Stimulated activated CD4-positive, alpha-beta T cell treated with anti-CD3 and anti-CD28 coated beads, Interleukin-4, amount 100 ng/mL, for 4 hours (primary cell): ENCODE results near the gene NIM1K.
"Not testable (repeated sequence)": the region's sequence is repeated elsewhere in the genome, so short reads cannot be mapped to it uniquely, and the experiment has no call there.

ENCODE experiments used
- DNase-seq, 2 experiments: peaks; one replicate each; pipeline ENCODE4 v3.0.0-alpha.2; 2020

NIM1K gene

GRCh38 chr5:43231977-43232376 is 40.0 kb downstream of the NIM1K start:
- DNase-seq: no peak

- no peak for DNase-seq
These were observed 41.2 kb downstream of the NIM1K start for GRCh38 chr5:43232943-43233833.

- no peak for DNase-seq
These were observed 41.9 kb downstream of the NIM1K start for GRCh38 chr5:43233946-43234345.

GRCh38 chr5:43236653-43237355 is 44.8 kb downstream of the NIM1K start:
- DNase-seq: no peak

- no peak for DNase-seq
These were observed 50.2 kb downstream of the NIM1K start for GRCh38 chr5:43242196-43242595.

- no peak for DNase-seq
These were observed 51.2 kb downstream of the NIM1K start for GRCh38 chr5:43243270-43243669.

GRCh38 chr5:43244823-43245565 is 53.0 kb downstream of the NIM1K start:
- DNase-seq: no peak

- no peak for DNase-seq
These were observed 53.8 kb downstream of the NIM1K start for GRCh38 chr5:43245724-43246385.

- no peak for DNase-seq
These were observed 59.7 kb downstream of the NIM1K start for GRCh38 chr5:43251754-43252153.

GRCh38 chr5:43255704-43256103 is 63.7 kb downstream of the NIM1K start:
- DNase-seq: no peak

GRCh38 chr5:43256261-43256966 is 64.4 kb downstream of the NIM1K start:
- DNase-seq: no peak

GRCh38 chr5:43258116-43258515 is 66.1 kb downstream of the NIM1K start:
- no peak for DNase-seq

- DNase-seq: not testable (repeated sequence)
These were observed 70.2 kb downstream of the NIM1K start for GRCh38 chr5:43262269-43262668.

- DNase-seq: no peak
These were observed 76.3 kb downstream of the NIM1K start for GRCh38 chr5:43268188-43268820.

GRCh38 chr5:43270645-43271044 is 78.6 kb downstream of the NIM1K start:
- DNase-seq: no peak

- DNase-seq: no peak
These were observed 81.5 kb downstream of the NIM1K start for GRCh38 chr5:43273552-43273951.

GRCh38 chr5:43274435-43275114 is 82.5 kb downstream of the NIM1K start:
- DNase-seq: no peak

GRCh38 chr5:43275391-43275790 is 83.4 kb downstream of the NIM1K start:
- no peak for DNase-seq

- DNase-seq: no peak
These were observed 87.7 kb downstream of the NIM1K start for GRCh38 chr5:43279548-43280274.
